Activated naive CD4-positive, alpha-beta T cell treated with anti-CD3 and anti-CD28 coated beads for 36 hours (primary cell): ENCODE data around the gene SERPINA5. TPM values are rescaled to one million over a fixed set of nuclear protein-coding genes. Genes with fewer than 3 reads are reported as not detected.

Experiments
- CTCF ChIA-PET: fragments of 350-600 bp; sonication (Branson Sonifier 250); formaldehyde crosslinking; loops from one replicate; lab custom pipeline; 2021; ENCODE audit warnings: antibody characterized with exemption; lab: Charles Lee
- DNase-seq: peaks from one replicate; pipeline ENCODE4 v3.0.0-alpha.2; 2020
- H3K27ac Mint-ChIP-seq: one replicate; pipeline ENCODE4 v1.8.0; 2021; ENCODE audit warnings: mild to moderate bottlenecking, mixed read lengths
- H3K27me3 Mint-ChIP-seq: one replicate; pipeline ENCODE4 v1.8.0; 2021; ENCODE audit warnings: low read depth, mixed read lengths
- H3K36me3 Mint-ChIP-seq: one replicate; pipeline ENCODE4 v1.8.0; 2021; ENCODE audit warnings: low read depth, mixed read lengths
- H3K4me1 Mint-ChIP-seq: one replicate; pipeline ENCODE4 v1.8.0; 2021; ENCODE audit warnings: low read depth, mixed read lengths
- H3K4me3 Mint-ChIP-seq: one replicate; pipeline ENCODE4 v1.8.0; 2021; ENCODE audit warnings: mild to moderate bottlenecking, moderate library complexity, mixed read lengths
- H3K9me3 Mint-ChIP-seq: one replicate; pipeline ENCODE4 v1.8.0; 2021; ENCODE audit warnings: mixed read lengths
- intact Hi-C: fragments of 100-400 bp; cut with micrococcal nuclease; formaldehyde crosslinking; loops from one replicate; pipeline ENCODE4 v1.15.1; 2023
- total RNA-seq, 2 experiments: library from RNA; stranded (reverse); gene quantifications; one replicate each; pipeline ENCODE4 v1.2.3, GENCODE V29; 2021

SERPINA5 gene
- total RNA-seq, 2 experiments from 2014 or later = not detected

GRCh38 chr14:94559638-94560290, 21.5 kb upstream of the SERPINA5 start:
- Mint-ChIP-seq H3K9me3 (peaks cover 3% of the 10 kb centered on the region), H3K27ac (no peak overlapping the region), H3K36me3 (no peaks in the 10 kb centered on the region), H3K4me3 (no peak overlapping the region), H3K4me1 (no peaks in the 10 kb centered on the region), H3K27me3 (peaks cover 19% of the 10 kb centered on the region)
- CTCF ChIA-PET = interaction anchor here (1.7 kb wide), 1 partner anchor 11 kb away, joined by 7 read pairs; no protein-coding TSS in a partner anchor
- intact Hi-C loops = no loop called here
- DNase-seq = no peak

DNA sequence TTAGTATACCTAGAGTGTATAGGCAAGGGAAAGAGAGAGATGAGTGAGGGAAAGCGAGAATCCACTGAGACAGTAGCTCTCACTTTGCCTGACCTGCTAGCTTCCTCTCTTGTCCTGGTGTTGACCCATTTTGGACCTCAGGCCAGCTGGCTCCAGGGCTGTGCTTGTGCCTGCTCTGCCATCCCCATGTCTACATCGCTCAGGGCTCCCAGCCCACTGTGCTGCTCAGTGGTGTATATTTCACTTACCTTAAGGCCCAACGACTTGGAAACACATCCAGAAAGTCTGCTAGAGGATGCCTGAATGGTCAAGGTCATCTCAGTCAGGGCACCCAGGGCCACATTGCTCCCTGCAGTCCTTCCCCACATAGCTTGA, 20.9 kb upstream of the SERPINA5 start:
- H3K4me3 Mint-ChIP-seq = no peak overlapping the region
- no peak overlapping the region for H3K27ac Mint-ChIP-seq
- no peaks in the 10 kb centered on the region for H3K36me3 Mint-ChIP-seq
- peaks cover 19% of the 10 kb centered on the region for H3K27me3 Mint-ChIP-seq
- CTCF ChIA-PET = interaction anchor here (1.7 kb wide), 1 partner anchor 12 kb away, joined by 7 read pairs; no protein-coding TSS in a partner anchor
- intact Hi-C loops = no loop called here
- H3K9me3 Mint-ChIP-seq = peaks cover 3% of the 10 kb centered on the region
- no peak for DNase-seq
- no peaks in the 10 kb centered on the region for H3K4me1 Mint-ChIP-seq

DNA sequence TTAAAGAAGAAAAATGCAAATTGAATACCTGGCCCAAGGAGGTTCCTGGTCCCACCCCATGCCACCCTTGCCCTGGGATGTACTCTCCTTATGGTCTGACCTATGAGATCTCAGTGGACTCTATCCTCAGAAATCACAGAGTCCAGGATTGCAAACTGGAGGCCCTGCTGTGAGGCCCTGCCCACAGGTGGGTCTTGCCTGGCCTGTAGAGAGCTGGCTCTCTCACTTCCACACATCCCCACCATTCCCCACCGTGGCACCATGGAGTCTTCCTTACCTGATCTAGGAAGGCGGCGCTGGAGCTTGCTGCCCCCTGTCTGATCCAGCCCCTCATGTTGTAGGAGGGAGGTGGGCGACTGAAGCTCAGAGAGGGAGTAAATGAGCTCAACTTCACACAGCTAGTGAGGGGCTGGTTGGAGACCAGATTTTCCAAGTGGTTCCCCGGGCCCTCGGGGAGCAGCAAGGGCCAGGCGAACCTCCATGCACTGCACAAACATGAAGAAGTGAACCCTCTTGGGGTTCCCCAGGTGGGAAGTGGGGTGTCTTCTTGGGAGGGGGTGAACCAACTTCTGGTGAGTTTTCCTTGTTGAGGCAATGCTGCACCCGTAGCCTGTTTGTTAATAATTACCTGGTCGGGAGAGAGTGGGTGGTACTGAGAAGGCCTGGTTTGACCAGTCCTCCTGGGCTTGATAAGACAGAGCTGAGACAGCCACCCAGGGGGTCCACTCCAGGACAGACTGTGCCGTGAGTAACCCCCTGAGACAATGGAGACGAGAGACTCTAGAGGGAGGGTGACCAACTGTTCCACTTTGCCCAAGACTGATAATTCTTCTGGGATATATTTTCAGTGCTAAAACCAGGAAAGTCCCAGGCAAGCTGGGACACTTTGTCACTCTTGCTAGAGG, 20.2 kb upstream of the SERPINA5 start, which contains the start of gene SERPINA4:
SERPINA4 (plus strand) TSS at position 692 of the 905 bp plus-strand sequence. CDS start 2,041 bp downstream, outside the sequence.
- Mint-ChIP-seq H3K9me3 (peaks cover 3% of the 10 kb centered on the region), H3K36me3 (no peaks in the 10 kb centered on the region), H3K27me3 (peaks cover 19% of the 10 kb centered on the region), H3K27ac (no peak within 1 kb of the TSS), H3K4me3 (no peak within 1 kb of the TSS), H3K4me1 (no peaks in the 10 kb centered on the region)
- intact Hi-C loops = no loop called here
- CTCF ChIA-PET = interaction anchor here (1.3 to 1.7 kb wide), 2 partner anchors 12 to 28 kb away, joined by 3 to 7 read pairs; no protein-coding TSS in a partner anchor
- no peak for DNase-seq

- Mint-ChIP-seq H3K4me1 (no peaks in the 10 kb centered on the region), H3K9me3 (peaks cover 3% of the 10 kb centered on the region), H3K27me3 (peaks cover 19% of the 10 kb centered on the region), H3K36me3 (no peaks in the 10 kb centered on the region), H3K27ac (no peak overlapping the region), H3K4me3 (no peak overlapping the region)
- CTCF ChIA-PET = interaction anchor here (1.0 to 1.7 kb wide), 3 partner anchors 12 to 29 kb away, joined by 3 to 7 read pairs (median 4); no protein-coding TSS in a partner anchor
- DNase-seq = no peak
- intact Hi-C loops = no loop called here
Measured at GRCh38 chr14:94561656-94562010, 19.6 kb upstream of the SERPINA5 start.

DNA sequence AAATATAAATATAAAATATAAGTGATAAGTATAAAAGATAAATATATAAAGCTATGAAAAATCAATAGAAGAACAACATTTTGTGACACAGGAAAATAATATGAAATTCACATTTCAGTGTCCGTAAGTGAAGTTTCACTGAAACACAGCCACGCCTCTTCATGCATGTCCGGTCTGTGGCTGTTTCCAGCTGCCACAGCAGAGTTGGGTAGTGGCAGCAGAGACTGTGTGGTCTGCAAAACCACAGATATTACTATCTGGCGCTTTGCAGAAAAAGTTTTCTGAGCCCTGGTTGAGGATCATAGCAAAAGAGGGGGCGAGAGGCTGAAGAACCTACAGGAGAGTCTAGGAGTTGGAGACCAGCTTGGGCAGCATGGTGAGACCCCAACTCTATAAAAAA, 19.2 kb upstream of the SERPINA5 start:
- Mint-ChIP-seq H3K4me1 (no peaks in the 10 kb centered on the region), H3K27ac (no peak overlapping the region), H3K27me3 (peaks cover 15% of the 10 kb centered on the region), H3K9me3 (peaks cover under 1% of the 10 kb centered on the region), H3K36me3 (no peaks in the 10 kb centered on the region), H3K4me3 (no peak overlapping the region)
- DNase-seq = no peak
- intact Hi-C loops = no loop called here
- CTCF ChIA-PET = interaction anchor here (1.0 to 1.3 kb wide), 2 partner anchors 13 to 29 kb away, joined by 3 to 4 read pairs; no protein-coding TSS in a partner anchor

DNA sequence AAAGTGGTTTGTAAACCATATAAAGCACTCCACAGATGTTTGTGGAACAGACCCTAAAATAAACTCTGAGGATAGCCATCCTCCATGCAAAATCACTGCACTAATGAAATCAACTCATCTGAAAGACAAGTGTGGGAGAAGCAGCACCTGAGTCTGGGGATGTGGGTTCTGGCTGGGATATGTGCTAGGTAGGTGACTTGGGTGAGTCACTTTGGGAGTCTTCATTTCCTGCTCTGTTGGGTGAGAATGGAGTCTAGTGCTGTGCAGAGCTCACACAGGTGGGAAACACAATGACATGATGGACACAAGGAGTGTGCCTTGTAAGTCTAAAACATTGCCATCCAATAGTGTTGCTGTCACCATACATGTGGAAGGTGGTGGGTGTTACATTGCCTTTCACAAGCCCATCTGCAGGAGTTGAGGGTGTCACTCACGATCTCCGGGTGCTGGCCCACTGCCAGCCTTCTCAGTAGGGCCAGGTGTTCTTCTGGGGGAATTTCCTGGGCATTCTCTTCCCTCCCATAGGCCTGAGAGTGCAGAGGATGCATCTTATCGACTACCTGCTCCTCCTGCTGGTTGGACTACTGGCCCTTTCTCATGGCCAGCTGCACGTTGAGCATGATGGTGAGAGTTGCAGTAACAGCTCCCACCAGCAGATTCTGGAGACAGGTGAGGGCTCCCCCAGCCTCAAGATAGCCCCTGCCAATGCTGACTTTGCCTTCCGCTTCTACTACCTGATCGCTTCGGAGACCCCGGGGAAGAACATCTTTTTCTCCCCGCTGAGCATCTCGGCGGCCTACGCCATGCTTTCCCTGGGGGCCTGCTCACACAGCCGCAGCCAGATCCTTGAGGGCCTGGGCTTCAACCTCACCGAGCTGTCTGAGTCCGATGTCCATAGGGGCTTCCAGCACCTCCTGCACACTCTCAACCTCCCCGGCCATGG, 18.0 kb upstream of the SERPINA5 start:
- intact Hi-C loops = no loop called here
- Mint-ChIP-seq H3K9me3 (no peaks in the 10 kb centered on the region), H3K27me3 (peaks cover 10% of the 10 kb centered on the region), H3K36me3 (no peaks in the 10 kb centered on the region), H3K4me1 (no peaks in the 10 kb centered on the region), H3K27ac (no peak overlapping the region), H3K4me3 (no peak overlapping the region)
- DNase-seq = no peak
- CTCF ChIA-PET = no interaction called here

DNA sequence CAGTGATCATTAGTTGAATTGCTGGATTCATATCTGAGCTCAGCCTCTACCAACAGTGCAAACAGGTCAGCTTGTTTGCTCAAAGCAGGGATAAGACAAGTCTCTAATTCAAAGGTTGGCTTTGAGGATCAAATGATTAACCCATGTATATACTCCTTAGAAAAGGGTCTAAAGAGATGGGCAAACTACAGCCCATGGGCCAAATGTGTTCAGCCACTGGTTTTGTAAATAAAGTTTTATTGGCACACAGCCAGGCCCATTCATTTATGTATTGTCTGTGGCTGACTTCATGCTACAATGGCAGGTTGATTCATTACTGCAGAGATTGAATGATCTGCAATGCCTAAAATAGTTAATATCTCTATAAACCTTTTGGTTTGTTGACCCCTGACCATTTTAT, 16.8 kb upstream of the SERPINA5 start:
- Mint-ChIP-seq H3K9me3 (no peaks in the 10 kb centered on the region), H3K27ac (no peak overlapping the region), H3K4me3 (no peak overlapping the region), H3K36me3 (no peaks in the 10 kb centered on the region), H3K4me1 (no peaks in the 10 kb centered on the region), H3K27me3 (peaks cover 7% of the 10 kb centered on the region)
- DNase-seq = no peak
- CTCF ChIA-PET = no interaction called here
- intact Hi-C loops = no loop called here

DNA sequence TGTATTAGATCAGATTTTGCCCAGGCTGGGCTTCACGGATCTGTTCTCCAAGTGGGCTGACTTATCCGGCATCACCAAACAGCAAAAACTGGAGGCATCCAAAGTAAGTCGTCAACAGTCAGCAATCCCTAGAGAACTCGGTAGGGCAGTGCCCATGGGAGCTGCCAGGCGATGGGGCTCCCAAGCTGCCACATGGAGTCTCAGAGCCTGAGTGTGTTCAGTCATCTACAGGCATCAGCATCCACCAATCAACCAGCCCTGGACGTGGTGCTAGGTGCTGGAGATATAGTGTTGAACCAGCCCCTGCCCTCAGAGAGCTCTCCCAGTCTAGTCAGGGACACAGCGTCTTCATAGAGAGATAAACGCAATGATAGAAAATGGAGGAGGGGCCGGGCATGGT, 13.0 kb upstream of the SERPINA5 start:
- H3K4me1 Mint-ChIP-seq = no peaks in the 10 kb centered on the region
- no peak for DNase-seq
- intact Hi-C loops = no loop called here
- CTCF ChIA-PET = interaction anchor here (1.2 kb wide), 1 partner anchor 19 kb away, joined by 3 read pairs; no protein-coding TSS in a partner anchor
- H3K36me3 Mint-ChIP-seq = no peaks in the 10 kb centered on the region
- H3K27me3 Mint-ChIP-seq = peaks cover 2% of the 10 kb centered on the region
- H3K9me3 Mint-ChIP-seq = no peaks in the 10 kb centered on the region
- no peak overlapping the region for H3K4me3 Mint-ChIP-seq
- H3K27ac Mint-ChIP-seq = no peak overlapping the region

DNA sequence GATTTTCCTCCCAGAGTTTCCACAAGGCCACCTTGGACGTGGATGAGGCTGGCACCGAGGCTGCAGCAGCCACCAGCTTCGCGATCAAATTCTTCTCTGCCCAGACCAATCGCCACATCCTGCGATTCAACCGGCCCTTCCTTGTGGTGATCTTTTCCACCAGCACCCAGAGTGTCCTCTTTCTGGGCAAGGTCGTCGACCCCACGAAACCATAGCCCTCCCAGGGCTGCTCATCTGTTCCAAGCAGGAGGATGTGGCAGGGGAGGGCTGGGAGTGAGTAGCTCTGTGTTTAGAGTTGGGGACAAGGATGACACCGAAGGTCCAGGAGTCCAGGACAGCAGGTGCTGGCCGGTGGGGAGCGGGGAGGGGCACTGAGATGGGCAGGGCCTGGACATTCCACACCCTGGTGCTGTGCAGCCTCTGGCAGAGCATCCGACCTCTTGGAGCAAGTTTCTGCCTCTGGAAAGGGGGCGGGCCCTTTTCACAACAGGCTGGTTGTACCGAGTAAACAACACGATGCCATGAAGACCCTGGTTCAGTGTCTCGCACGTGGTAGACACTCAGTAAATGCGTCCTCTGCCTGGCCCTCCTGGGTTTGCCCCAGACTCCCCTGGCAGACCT, 11.7 kb upstream of the SERPINA5 start:
- Mint-ChIP-seq H3K9me3 (no peaks in the 10 kb centered on the region), H3K4me1 (no peaks in the 10 kb centered on the region), H3K27me3 (no peaks in the 10 kb centered on the region), H3K27ac (no peak overlapping the region), H3K36me3 (no peaks in the 10 kb centered on the region), H3K4me3 (no peak overlapping the region)
- intact Hi-C loops = no loop called here
- CTCF ChIA-PET = interaction anchor here (1.2 kb wide), 1 partner anchor 20 kb away, joined by 3 read pairs; no protein-coding TSS in a partner anchor
- no peak for DNase-seq

DNA sequence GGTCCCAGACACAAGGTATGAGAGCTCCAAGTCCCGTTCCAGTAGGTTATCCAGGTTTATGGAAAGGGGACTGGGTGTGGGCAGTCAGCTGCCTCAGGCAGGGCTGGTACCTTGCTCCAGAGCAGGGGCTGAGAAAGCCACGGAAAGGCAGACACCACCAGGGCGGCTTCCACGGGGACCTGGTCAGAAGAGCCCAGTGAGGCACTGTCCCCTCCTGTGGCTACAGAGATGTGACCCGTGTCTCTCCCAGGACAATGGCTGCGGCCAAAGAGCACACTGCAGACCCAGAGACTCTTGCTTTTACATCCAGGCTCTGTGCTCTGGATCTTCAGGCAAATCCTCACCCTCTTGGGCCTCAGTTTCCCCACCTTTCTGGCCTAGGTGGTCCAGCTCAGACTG, 11.2 kb upstream of the SERPINA5 start:
- no peaks in the 10 kb centered on the region for H3K9me3 Mint-ChIP-seq
- H3K36me3 Mint-ChIP-seq = no peaks in the 10 kb centered on the region
- no peak overlapping the region for H3K4me3 Mint-ChIP-seq
- no peak for DNase-seq
- CTCF ChIA-PET = no interaction called here
- no peaks in the 10 kb centered on the region for H3K4me1 Mint-ChIP-seq
- no peaks in the 10 kb centered on the region for H3K27me3 Mint-ChIP-seq
- no peak overlapping the region for H3K27ac Mint-ChIP-seq
- intact Hi-C loops = no loop called here

DNA sequence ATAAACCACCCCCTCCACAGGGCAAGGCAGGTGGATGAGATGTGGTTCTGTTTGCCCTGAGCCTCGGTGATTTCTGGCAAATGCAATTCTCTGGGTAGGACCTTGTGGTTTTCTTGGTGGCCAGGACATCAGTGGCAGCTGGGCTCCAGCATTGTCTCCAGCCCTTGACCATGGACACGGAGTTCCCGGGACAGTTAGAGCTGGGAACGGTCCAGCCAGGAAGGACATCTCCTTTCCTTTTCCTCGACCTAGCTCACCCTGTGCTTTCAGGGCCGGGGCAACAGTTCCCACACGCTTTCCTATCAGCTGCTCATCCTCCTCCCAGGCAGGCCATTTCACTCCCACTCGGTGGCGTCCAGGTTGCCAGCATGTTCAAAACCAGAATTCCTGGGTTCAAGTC, 10.8 kb upstream of the SERPINA5 start:
- no peaks in the 10 kb centered on the region for H3K27me3 Mint-ChIP-seq
- H3K9me3 Mint-ChIP-seq = no peaks in the 10 kb centered on the region
- no peaks in the 10 kb centered on the region for H3K4me1 Mint-ChIP-seq
- no peak for DNase-seq
- CTCF ChIA-PET = no interaction called here
- no peak overlapping the region for H3K27ac Mint-ChIP-seq
- H3K4me3 Mint-ChIP-seq = no peak overlapping the region
- H3K36me3 Mint-ChIP-seq = no peaks in the 10 kb centered on the region
- intact Hi-C loops = no loop called here
